Activated CD4-positive, alpha-beta T cell treated with anti-CD3 and anti-CD28 coated beads, Interleukin-2, amount 50 U/mL, for 4 hours (primary cell): ENCODE results near the gene KCNK18.
"Not testable (repeated sequence)": the region's sequence is repeated elsewhere in the genome, so short reads cannot be mapped to it uniquely, and the experiment has no call there.

Experiments
- DNase-seq, 2 experiments: peaks; one replicate each; pipeline ENCODE4 v3.0.0-alpha.2; 2020

KCNK18 gene

DNA sequence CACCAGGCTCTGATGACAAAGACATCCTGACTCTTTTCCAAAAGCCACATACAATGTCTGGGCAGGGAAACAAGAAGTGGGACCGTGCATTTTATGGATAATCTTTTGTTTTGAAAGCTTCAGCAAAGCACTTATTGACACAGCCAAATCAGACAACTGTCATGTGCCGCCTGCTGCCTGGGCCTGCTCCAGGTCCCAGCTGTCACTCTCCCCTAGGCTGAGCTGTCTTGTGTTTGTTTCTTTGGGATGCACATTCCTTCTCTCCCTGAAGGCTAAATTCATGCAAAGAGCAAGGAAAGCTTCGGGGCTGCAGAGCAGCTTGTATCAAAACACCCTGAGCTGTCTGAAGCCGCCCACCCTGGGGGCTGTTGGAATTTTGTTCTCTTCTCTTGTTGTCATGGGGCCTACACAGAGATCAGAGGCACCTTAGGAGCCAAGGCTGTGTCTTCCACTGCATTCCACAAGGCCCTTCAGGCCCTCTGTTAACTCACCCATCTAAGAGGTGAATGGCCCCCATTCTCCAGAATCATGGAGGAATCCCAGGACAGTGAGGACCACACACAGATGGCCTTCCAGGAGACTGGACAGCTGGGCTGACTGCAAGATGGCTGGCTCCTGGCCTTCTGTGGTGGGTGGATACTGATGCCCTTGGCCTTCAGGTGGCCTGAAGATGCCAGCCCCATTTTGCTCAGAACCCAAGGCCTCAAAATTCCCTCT, 25.8 kb downstream of the KCNK18 start:
- no peak for DNase-seq

DNA sequence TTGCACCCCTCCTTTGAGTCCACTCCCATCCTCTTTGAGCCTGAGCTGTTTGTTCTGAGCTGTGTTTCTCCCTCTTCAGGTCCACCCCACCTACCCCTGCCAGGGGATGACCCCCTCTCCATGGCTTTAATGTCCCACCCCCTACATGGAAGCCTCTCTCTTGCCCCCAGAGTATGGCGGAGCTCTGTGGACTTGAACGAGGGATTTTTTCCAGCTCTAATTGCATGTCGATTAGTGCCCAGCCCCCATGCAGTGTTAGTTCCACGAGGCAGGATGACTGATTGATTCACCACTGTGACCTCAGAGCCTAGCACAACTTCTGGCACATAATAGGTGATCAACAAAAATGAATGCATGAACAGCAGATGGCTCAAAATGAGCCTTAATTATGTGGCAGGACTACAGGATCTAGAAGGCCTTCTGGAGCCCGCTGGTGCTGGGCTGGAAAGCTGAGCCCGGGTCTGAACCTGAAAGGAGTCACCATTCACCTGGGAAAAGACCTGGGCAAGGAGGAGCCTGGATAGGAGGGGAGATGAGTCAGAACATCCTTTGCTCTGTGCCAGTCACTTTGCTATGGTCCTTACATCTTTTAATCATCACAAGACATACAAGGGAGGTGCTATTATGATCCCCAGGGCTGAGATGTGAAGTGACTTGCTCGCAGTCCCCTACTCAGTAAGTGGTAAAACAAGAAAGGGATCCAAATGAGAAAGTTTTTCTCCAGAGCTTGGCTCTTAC, 26.6 kb downstream of the KCNK18 start:
- DNase-seq = no peak

DNA sequence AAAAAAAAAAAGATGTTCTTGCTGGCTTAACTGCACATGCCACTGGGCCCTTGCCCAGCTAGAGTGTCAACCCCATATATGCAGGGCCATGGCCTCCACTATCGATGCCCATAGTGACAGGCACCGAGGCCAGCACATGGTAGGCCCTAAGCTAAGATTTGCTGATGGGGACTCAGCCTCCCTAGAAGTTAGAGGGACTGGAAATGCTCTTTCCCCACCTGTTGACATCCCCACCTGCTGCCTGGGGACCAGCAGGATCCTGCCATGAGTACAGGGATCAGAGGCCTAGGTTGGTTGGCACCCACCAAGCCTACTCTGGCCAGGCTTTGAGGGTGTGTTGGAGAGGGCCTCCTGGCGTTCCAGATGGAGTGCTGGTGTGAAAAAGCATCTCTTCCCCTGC, 27.6 kb downstream of the KCNK18 start:
- DNase-seq = no peak

DNA sequence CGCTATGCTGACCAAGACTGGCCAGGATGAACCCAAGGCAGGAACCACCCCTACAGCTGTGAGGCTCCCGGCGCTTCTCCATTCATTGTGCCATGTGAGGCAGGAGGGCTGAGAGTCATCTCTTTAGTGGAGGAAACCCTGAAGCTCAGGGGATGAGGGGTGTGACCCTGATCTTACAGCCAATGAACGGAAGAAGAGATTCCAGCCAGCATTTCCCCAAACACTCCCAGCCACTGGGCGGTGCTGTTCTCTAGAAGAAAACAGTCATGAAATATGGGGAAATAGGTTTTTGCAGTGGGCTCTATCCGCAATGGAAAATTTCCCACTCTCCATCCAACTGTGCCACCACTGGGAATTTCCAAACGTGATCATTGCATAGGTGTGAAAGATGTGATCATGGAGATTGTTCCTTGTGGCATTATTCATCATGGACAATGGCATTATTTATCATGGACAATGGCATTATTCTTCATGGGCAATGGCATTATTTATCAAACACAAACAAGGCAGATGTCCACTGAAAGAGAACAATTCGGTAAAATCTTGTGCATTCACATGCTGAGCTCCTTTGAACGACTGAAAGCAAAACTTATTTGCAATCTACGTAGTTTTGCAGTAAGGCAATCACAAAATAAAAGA, 29.6 kb downstream of the KCNK18 start:
- no peak for DNase-seq

DNA sequence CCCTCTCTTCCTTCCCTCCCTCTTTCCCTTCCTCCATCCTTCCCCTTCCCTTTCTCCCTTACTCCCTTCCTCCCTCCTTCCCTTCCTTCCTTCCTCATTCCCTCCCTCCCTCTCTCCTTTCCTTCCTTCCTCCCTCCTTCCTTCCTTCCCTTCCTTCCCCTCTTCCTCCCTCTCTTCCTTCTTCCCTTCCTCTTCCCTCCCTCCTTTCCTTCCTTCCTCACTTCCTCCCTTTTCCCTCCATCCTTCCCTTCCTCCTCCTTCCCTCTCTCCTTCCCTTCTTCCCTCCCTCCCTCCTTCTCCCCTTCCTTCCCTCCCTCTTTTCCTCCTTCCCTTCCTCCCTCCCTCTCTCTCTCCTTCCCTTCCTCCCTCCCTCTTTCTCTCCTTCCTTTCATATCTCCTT, 30.9 kb downstream of the KCNK18 start:
- no peak for DNase-seq

DNA sequence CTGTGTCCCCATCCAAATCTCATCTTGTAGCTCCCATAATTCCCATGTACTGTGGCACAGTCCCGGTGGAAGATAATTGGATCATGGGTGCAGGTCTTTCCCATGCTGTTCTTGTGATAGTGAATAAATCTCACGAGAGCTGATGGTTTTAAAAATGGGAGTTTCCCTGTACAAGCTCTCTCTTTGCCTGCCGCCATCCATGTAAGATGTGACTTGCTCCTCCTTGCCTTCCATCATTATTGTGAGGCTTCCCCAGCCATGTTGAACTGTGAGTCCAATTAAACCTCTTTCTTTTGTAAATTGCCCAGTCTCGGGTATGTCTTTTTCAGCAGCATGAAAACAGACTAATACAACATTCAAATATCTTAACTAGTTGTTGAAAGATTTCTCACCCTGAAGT, 32.8 kb downstream of the KCNK18 start:
- not testable (repeated sequence) for DNase-seq

DNA sequence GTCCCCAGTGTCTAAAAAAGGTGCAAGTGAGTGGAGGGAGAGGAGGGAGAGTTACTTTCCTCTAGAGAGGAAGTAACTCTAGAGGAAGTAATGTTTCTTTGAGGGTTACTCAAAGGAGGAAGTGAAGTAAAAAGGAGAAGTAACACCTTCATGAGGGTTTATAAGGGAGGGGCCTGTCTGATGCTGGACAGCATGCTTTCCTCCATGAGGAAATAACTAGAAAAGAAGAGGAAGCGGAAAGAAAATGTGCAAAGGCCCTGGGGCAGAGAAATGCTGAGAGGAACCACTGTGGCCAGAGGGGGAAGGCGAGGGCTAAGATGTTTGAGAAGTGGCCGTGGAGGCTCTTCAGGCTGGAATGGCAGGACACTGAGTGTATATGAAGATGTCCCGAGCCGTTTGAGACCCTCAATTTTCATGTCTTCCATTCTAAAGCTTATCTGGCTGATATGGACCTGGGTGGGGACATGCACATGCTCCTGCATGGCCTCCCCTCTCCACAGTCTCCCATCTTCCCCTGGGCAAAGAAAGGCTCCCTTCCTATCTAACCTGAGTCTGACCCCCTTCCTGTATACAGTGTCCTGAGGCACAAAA, 40.2 kb downstream of the KCNK18 start:
- no peak for DNase-seq

DNA sequence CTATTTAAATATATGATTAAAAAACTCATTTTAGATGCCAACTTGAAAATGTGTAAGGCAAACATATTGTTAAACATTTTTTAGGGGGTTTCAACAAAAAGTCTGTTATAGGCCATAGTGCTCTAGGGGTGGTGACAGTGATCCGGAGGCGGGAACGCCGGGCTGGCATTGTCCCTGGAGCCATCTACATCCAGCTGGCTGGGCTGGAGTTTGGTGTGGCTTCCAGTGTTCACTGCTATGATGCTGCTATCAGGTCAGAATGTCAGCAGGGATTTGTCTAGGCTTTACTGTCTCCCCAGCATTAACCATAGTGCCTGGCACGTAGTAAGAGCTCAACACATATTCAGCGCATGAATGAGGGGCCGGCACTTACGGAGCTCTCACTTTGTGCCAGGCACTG, 41.8 kb downstream of the KCNK18 start:
- no peak for DNase-seq

DNA sequence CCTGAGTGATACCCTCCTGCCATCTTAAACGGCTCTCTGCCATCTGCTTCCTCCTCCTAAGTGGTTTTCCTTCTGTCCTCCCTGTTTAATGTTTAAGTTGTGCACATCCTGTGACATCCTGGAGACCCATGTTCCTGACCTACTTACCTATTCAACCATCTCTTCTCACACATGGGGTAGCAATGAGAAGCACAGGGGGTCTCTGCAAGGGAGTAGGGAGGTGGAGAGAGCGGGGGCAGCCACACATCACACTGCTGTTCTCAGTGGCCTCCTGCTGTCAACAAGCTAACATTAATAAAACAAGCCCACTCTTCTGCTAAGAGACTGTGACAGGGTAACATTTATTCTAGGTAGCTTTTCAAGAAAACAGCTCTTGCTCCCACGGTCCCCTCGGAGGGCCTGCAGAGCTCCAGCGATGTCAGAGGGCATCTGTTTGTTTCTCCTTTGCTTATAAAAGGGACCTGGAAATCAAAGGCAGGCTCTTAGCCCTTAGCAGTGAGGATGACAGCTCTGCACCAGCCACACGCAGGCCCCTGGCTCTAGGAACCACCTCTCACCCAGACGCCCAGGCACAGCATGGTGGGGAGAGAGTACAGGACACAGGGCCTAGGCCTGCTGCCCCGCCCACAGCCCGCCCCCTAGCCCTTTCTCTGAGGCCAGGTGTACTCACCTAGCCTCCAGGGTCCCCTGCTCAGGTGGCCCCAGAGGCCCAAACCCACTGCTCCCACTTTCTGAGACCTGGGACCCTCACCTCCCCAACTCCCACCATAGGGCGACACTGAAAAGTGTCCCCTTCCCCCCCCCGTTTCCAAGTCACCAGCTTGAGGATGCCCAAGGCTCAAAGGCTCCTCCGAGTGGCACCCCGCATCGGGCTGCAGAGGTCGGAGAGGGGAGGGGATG, 42.7 kb downstream of the KCNK18 start:
- no peak for DNase-seq

DNA sequence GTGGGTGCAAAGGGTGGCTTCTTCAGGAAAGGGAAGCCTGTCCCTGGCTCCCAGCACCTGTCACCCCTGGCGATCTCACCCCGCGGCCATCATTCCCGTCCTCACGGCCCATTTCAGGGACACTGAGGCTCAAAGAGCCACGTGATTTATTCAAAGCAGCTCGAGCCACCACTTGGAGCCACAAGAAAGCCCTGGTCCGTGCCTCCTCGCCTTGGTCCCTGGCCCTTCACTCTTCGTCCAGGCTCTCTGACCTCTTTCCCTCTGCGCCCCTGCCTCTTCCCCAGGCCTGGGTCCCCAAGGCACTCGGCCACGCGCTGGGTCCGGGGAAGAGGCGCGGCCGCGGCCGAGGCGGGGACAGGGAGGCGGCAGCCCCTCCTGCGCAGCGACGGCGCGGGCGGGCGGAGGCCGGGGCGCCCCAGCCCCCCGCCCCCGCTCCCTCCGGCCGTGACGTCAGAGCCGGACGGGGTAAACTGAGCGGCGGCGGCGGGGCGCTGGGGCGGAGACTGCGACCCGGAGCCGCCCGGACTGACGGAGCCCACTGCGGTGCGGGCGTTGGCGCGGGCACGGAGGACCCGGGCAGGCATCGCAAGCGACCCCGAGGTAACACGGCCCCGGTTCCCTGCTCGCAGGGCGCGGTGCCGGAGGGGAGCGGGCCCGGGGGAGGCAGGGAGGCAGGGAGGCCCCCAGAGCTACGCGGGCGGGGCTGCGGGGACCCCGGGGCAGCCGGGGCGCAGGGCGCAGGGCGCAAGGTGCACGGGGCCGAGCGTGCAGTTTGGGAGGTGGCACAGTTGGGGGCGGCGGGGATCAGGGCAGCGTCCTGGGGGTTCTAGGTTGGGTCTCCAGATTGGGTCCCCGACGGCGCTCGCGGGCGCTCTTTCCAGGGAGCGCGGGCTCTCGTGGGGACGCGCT, 43.6 kb downstream of the KCNK18 start, which contains the start of gene SLC18A2:
TSS of gene SLC18A2 (plus strand) at position 494 of the 909 bp plus-strand sequence. CDS start 580 bp downstream, outside the sequence.
- DNase-seq = no peak

DNA sequence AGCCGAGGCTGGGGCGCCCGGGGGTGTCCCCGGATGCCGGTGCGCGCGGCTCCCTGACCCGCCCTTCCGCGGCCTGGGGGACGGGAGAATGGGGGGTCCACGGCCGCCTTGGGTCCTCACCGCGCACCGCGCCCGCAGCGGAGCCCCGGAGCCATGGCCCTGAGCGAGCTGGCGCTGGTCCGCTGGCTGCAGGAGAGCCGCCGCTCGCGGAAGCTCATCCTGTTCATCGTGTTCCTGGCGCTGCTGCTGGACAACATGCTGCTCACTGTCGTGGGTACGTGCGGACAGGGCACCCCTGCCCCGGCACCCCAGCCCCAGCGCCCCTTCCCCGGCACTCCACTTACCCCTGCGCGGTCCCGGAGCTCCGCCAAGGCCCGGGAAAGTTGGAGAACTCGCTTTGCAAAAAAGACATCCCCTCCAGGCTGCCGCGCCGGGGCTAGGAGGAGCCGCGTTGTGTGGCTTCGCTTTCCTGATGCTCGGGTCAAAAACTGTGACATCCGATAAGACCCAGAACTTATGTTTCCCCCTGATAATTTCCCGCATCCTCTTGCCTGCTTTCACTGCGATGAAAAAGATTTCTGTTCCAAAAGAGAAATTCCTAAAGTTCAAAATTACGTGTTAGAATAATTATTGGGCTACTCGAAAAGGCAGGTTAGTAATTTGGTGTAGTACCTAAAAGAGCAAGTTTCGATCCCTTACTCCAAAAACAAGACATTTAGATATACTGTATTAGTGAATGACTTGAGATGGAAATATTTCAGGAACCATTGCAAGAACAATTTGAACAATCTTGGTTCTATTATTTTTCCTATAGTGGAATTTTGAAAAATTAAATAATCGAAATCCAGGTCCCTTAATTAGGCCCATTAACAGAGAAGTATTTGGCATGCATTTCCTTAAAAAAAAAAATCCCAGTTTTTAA, 44.5 kb downstream of the KCNK18 start:
- no peak for DNase-seq

DNA sequence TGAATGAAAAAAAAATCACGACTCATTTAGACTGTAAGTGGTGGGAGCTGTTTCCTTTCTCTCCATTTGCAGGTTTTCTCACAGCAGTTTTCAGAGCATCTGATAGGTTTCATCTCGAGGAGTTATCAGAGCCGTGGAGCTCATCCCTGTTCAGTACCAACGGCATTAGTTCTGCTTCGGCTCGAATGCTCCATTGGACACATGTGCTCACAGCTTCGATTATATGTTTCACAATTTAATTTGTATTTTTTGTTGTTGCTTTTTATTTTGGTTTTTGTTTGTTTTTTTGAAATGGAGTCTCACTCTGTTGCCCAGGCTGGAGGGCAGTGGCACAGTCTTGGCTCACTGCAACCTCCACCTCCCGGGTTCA, 45.2 kb downstream of the KCNK18 start:
- DNase-seq = no peak

DNA sequence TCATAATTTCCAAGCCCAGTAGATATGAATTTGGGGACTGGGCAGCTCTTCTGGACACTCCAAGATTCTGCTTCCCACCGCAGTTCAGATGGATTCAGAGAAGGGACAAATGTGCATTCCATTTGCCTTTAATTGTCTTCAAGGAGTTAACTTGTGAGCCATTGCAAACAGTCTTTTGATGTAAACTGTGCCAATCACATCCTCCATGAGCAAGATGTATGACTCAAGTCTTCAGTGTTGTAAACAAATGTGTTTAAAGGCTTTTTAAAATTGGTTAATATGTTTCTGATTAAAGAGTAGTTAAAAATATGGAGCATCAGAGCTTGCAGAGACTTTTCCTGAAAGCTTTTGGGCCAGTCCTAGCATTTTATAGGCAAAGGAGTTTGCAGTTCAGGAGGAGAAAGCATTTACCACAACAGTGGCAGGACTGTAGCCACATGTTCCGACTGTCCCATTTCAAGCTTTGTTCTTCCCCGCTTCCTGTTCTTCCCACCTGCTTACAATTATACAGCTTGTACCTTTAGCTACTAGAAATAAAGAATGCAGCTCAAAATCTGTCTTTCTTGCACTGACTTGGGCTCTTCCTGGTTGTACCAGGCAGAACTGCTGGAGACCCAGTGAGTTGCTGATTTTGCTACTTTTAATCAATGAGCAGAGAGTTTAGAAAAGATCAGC, 49.8 kb downstream of the KCNK18 start:
- DNase-seq = no peak

DNA sequence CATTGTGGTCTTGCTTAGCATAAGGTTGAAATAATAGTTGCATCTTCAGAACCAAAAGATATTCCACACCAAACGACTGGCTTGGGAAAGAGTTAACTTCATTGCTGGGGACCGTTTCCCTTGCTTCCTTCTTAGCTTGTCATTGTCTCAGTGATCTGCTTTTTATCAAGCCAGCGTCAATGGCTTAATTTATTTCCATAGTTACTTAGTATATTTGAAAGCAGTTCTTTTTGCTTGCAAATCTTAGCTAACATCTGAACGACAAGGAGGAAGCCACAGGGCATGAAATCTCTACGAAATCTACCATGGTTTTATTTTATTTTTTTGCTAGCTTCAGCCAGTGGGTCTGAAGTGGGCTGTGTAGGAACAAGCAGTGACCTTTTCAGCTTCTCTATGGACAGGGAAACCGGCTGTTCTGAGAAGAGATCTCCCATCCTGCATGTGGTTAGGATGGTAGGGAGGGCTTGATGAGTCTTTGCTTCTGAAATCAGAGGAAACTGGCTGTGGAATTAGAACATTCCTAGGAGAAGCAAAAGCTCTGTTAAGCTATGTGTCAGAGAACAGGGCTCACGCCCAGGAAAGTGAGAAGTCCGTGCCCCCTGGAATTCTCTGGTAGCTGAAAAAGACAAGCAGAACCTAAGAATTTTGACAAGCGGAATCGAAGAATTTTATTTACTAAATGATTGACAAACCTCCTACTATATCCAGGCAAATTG, 51.6 kb downstream of the KCNK18 start:
- no peak for DNase-seq

DNA sequence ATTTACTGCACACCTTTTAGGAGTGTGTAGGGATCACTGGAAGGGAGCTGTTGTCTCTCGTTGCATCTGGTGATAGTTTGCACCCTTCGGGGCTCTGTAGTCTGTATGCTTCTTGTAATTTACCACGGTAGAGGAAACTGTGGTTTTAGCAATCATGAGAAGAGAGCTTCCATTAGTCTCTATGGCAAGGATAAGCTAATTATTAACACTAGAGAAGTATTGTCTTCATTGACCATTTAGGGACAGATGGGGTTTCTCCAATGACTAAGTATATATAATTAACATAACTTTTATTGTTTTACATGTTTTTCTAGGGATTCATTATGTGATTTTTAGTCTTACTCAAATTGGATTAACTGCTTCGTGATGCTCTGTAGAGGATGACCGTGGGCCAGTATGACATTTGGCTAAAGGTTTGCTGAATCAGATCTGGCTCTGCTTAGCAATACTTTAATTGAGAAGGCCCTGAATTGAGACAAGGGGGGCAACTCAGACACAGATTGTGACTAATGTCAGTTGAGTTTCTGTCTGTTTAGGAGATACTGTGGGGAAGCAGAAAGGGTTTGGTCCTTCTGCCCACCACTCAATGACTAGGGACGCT, 52.3 kb downstream of the KCNK18 start:
- no peak for DNase-seq

DNA sequence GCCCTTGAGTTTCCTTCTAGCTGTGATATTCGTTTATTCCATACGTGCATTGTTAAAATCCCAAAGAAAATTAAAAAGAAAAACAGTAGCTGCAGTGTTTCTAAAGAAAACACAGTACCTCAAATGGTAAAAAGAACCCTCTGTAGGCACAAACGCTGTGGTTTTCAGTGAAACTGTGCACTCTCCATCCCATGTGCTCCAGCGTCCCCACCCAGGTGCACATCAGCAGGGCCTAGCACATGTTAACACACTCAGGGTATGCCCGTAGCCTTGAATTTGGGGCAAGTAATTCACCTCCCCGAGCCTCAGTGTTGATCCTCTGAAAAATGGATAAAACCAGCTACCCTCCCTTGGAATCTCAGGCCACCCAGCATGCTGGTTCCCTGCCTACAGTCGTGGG, 53.1 kb downstream of the KCNK18 start:
- DNase-seq = no peak

DNA sequence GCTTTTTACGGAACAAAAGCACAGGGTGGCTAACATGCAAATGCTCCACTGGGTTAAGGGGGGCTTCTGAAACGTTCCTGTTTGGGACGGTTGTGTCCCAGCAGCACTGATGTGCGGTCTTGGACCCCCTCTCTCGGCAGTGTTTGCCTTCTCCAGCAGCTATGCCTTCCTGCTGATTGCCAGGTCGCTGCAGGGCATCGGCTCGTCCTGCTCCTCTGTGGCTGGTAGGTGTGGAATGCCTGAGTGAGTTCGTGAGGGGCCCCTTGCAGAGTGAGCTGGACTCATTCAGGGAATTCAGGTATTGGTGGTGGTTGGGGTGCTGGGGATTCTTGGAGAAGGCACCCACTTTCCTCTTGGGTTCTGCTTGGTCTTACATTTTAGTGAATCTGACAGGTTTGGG, 56.6 kb downstream of the KCNK18 start:
- no peak for DNase-seq

DNA sequence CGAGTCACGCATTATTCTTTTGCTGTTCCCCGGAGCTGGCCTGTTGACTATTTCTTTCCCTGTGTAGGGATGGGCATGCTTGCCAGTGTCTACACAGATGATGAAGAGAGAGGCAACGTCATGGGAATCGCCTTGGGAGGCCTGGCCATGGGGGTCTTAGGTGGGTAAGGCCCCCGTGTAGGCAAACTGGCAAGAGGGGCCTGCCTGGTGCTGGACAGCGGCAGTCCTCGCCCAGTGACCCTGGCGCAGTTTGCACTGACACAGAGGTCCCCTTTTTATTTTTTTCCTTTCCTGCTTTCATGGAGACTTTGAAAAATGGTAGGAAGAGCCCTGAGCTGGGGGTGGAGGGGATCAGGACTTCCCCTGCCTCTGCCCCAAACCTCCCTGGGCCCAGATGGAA, 57.0 kb downstream of the KCNK18 start:
- no peak for DNase-seq
